ENCODE results near the gene CDH13.
A peak's percentile ranks its signal among the peaks of the same experiment; 100 is the strongest.

CDH13 gene

DNA sequence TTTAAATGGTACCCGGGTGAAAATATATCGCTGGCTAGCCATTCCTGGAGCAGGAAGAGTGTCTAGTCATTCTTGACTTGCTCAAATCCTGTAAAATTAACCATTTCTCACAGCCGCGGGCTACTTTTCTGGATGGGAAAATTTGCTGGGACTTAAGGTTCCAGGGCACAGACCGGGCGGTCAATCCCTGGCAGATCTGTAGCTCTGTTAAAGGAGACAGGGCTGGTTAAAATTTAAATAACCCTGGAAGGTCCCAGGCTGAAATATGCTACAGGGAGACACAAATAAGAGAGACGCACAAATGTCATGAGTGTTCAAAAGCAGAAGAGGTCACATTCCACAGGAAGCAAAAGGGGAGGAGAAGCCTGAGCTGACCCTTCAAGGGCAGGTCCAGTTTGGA, 951.4 kb downstream of the CDH13 start:
- no peak for DNase-seq (ENCODE audit: low spot score)

DNA sequence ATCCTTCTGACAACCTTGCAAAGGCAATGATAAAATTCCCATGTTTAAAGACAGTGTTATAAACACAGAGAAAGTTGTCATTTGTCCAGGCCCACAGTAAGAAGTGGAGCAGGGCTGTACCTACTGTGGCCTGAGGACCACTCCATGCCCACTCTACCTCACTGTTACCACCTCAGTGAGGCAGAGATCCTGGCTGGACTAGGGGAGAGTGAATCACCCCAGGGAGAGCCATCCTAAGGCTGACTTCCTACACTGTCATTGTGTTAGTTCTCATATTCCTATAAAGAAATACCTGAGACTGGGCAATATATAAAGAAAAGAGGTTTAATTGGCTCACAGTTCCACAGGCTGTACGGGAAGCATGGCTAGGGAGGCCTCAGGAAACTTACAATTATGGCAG, 952.3 kb downstream of the CDH13 start:
- DNase-seq (ENCODE audit: low spot score) = no peak

DNA sequence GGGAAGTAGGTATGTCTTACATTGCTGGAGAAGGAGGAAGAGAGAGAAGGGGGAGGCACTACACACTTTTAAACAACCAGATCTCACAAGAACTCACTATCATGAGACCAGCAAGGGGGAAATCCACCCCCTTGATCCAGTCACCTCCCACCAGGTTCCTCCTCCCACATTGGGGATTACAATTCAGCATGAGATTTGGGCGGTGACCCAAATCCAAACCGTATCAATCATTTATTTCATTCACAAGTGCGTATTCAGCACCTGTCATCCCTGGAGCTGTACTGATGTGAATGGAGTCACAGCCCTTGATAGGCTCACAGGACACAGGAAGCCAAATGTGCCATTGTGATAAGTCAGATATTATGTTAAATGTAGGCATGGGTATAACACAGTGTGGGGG, 952.7 kb downstream of the CDH13 start:
- no peak for DNase-seq (ENCODE audit: low spot score)

DNA sequence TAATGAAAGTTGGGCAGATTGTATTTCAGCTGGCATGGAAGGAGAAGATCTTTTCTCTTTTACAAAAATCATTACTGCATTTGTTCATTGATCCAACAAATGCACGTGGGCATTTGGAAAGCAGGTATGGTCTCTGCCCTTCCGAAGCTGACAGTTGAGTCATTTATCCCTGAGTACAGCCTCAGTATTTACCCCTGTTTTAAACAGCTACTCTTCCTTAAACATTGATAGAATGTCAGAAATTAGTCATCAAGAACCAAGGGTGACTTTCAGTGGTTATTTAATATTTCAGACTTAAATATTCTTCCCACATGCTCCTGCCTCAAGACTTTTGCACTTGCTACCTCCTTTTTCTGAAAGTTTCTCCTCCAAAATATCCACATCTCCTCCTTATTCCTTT, 954.3 kb downstream of the CDH13 start:
- DNase-seq (ENCODE audit: low spot score) = no peak

DNA sequence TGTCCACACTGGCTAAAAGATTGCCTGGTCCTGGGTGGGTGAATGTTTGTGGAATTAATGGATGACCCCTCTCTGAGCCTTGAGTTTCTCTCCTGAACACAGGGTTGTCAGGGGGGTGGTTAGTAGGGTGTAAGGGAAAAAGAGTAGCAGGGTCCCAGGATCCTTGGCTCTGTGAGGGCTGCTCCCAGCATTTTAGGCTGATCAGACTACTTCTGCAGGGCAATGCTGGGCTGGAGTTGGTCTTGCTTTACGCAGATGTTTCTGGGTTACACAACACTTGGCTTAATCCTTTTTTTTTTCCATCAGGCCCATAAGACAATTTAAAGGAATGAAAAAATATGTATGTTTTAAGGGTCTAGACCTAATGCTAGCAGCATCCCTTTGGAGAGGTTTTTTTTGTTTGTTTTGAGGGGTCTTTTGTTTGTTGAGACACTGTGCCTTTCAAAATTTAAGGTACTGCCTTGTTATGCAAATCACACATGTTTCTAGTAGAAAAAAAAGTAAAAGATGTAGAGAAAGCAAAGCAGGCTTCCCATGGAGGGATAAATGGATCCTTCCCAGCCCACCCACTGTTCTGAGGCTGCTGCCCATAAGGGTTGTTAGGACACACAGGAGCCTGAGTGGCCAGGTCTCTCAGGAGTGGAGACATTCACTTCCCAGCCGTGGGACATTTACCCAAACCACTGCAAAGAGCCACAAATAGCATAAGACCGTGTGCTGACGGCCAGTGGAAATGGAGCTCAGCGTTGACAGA, 955.4 kb downstream of the CDH13 start:
- DNase-seq (ENCODE audit: low spot score) = no peak

DNA sequence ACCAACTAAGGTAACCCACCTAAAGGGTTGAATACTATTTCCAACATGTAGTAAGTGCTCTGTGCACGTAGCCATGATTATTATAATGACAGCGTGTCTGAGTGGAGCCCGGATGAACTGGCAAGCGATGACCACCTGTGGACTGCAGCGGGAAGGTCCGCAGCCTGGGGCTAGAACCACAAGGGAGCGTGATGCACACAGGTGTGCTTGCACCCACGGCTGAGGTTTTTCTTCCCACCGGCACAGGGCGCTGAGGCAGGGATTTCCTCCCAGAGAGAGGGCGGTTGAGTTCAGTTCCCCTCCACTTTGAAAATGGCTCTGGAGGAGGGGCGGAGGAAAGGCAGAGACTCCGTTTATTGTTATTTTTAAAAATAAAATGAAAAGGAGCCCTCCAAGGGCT, 959.3 kb downstream of the CDH13 start:
- no peak for DNase-seq (ENCODE audit: low spot score)

DNA sequence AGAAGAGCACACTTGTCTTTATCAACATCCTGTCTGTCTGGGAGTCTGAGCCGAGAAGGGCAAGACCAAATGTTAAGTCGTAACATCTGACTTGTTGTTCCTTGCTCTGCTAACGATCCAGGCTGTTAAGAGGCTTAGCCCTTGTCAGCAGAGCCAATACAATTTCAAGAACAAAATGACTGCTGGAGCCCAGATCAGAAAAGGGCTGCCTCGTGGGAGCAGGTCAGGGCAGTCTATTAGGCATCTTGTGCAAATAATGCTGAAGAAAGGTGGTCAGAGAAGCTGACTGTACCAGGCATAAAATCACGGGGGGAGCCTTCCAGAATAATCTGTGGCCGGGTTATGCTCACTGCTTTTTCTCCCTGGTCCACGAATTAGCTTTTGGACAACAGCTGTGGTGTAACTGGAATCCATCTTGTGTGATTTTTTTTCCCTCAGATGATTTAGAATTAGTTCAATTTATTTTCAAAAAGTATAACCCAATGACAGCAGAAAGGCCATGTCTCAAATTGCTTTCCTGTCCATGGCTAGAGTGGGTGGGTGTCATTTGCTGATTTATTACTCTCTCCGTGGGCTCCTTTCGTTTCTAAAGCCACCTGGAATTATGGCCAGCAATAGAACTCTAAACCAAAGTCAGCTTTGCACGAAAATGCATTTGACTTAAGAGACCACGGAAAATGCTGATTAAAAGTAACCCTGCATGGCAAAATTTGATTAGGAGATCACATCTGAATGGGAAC, 959.9 kb downstream of the CDH13 start:
- DNase-seq (ENCODE audit: low spot score) = no peak

DNA sequence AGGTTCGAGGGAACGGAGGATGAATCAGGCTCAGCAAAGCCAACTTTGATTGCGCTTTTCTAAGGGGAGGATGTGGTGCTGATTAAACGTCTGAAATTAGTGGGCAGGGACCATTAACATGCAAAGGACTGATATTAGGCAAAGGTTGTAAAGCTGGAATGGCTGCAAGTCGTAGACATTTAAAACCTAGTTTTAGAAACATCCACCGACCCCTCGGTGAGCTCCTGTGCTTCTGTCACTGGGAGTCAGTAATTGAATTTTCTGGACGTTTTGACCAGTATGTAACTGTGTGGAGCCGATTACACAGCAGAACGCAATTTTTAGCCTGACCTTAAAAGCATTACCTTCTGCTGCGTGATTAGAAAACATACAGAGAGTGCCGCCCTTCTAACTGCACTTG, 960.4 kb downstream of the CDH13 start:
- DNase-seq (ENCODE audit: low spot score) = no peak

DNA sequence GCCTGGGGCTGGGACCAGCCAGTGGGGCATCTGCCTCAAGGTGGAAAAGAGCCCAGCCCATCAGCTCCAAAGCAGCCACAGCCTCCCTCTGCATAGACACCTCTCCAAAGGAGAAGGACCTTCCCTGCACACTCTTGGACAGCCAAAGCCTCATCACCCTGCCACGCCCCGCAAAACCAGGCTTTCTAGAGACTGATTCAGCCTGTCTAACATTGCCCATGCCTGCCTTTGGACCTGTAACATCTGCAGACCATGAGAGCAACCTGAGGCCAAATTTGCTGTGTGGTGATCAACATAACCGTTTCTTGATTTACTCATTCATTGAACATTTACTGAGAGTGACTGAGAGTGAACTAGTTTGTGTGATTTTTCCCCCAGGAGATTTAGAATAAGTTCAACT, 961.3 kb downstream of the CDH13 start:
- DNase-seq (ENCODE audit: low spot score) = no peak

DNA sequence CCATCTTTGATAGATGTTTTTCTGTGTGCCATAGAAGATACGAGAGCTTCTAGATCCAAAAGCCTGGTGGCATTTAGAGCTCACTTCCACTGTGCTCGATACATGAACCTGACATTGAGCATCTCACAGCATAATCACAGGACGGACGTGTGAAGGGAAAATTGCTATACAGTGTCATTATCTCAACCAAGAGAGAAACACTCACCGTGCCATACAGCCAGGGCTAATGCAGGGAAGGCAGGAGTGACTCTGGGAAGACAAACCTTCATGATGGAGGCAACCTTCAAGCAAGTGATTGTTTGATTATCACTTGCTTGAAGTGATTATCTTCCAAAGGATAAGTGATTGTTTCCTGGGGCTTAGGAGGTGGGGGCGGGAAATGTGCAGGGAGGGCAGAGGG, 962.8 kb downstream of the CDH13 start:
- no peak for DNase-seq (ENCODE audit: low spot score)

DNA sequence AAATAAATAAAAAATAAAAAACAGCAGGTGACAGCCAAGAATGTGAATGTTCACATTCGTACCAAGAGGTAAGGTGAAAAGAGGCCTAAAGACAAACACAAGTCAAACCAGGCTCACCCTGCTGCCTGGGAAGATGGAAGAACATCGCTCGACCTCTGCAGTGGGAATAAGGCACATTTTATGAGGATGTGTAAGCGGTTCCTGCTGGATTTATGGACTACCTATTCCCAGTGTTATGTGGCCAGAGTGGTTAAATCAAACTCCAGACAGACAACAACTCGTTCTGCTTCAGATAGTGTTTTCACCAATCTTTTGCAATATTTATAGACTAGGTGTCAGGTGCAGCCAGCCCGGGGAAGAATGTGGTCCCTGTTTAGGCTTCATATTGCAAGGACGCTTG, 966.0 kb downstream of the CDH13 start:
- no peak for DNase-seq (ENCODE audit: low spot score)

DNA sequence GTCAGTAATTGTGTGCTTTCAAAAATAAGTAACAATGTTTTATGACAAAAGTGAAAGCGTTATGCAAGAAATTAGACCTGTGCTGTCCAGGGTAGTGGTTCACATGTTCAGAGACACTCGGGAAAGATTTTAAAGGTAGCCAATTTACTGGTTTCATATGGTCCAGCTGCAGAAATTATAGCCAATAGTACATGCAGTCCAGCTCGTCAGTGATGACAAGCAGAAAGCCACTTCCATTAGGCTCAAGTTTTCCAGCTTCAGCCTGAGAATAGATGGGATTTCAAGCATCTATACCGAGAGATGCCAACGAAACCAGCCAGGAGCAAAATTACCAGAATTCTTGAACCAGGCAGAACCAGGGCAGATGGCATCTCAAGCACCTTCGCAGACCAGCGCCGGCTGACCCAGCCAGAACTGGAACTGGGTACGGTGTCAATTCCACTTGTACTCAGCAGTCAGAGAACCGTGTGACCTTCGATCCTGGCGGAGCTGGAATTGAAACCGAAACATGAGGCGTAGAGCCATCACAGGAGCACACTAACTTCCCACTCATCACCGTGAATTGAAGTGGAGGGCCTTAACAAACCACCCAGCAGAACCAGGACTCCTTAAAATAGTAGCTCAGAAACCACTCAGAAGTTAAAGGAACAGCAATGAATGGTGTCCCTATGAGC, 973.2 kb downstream of the CDH13 start:
- no peak for DNase-seq (ENCODE audit: low spot score)

DNA sequence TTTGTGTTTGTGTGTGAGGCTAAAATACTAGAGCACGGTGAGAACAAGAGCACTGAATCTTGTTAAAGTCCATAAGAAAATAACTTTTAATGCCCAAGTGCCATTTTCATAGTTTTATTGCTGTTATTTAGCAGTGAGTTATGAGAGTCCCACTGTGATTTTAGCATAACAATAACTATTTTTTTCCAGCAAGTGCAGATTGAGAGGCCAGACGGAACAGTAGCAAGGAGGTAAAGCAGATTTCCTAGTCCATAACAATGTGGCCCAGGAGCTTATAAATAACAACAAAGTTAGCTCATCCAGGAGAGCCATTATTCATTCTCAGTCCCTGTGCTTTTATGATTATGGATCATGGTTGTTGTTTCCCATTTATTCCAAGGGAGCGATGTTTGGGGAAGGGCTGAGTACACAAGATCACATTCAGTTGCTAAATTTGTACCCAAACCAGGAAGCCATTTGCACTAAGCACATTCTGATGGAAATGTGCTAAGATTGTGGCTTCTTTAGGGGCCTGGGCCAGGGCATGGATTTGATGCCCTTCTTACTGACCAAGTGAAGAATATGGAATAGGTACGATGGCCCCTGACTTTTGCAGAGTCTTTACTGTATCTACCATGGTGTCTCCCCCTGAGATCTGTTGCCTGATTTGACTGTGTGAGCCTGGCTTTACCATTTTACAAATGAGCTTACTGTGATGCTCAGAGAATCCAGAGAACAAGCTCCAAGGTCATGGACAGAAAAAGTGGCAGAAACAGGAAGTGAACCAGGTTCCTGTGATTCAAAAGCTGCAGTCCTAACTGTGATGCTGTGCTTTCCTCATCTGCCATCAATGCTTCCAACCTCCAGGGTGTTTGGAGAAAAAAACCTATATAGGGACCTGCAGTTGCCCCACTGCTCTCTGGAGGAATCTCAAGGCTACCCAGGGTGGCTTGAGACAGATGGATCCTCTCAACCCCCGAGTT, 976.3 kb downstream of the CDH13 start:
- no peak for DNase-seq (ENCODE audit: low spot score)

DNA sequence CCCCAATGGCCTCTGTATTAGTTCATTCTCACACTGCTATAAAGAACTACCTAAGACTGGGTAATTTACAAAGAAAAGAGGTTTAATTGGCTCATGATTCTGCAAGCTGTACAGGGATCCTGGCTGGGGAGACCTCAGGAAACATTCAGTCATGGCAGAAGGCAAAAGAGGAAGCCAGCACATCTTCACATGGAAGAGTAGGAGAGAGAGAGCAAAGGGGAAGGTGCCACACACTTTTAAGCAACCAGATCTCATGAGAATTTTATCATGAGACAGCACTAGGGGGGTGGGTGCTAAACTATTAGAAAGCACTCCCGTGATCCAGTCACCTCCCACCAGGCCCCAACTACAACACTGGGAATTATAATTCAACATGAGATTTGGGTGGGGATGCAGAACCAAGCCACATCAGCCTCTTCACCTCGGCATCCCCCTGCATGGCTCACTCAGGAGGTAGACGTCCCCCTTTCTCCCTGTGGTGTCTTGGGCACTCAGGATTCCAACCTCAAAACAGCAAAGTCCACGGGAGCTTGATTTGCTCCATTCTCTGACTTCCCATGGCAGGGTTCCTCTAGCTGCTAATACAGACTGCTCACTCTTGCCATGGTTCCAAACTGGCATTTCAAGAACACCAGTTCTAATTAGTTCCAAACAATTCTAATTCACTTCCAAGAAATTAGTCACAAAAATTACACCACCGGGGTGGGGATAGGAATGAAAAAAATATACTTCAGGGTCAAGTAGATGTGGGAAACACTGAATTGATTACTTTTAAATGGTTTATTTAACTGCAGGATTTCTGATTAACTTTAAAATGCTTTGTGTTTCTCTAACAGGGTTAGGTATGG, 977.2 kb downstream of the CDH13 start:
- DNase-seq (ENCODE audit: low spot score) = no peak

DNA sequence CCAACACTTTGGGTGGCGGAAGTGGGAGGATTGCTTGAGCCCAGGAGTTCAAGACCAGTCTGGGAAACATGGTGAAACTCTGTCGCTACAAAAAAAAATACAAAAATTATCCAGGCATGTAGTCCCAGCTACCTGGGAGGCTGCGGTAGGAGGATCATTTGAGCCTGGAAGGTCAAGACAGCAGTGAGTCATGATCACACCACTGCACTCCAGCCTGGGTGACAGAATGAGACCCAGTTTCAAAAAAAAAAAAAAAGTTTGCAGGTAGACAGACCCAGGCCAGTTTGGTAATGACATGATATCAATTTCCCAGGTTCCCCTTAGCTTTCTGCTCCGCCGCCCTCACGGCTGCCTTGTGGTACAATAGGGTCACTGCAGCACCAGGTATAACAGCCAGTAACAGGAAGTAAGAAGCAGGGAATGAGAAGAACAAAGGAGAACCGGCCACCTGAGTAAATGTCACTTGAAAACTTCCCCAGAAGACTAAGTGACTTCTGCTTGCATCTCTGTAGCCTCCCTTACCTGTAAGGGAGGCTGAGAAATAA, 979.8 kb downstream of the CDH13 start:
- DNase-seq (ENCODE audit: low spot score) = no peak

DNA sequence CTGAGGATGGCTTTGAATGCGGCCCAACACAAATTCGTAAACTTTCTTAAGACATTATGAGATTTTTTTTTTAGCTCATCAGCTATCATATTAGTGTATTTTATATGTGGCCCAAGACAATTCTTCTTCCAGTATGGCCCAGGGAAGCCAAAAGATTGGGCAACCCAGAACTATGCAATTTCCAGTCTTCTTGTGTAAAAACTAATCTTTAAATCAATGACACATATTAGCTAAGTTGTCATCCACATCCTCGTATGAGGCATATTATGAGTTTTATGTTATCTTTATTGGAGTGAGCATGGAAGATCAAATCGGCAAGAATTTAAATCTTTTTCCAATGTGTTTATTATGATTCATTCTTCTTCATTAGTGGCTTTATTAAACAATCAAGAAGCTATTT, 982.4 kb downstream of the CDH13 start:
- no peak for DNase-seq (ENCODE audit: low spot score)

DNA sequence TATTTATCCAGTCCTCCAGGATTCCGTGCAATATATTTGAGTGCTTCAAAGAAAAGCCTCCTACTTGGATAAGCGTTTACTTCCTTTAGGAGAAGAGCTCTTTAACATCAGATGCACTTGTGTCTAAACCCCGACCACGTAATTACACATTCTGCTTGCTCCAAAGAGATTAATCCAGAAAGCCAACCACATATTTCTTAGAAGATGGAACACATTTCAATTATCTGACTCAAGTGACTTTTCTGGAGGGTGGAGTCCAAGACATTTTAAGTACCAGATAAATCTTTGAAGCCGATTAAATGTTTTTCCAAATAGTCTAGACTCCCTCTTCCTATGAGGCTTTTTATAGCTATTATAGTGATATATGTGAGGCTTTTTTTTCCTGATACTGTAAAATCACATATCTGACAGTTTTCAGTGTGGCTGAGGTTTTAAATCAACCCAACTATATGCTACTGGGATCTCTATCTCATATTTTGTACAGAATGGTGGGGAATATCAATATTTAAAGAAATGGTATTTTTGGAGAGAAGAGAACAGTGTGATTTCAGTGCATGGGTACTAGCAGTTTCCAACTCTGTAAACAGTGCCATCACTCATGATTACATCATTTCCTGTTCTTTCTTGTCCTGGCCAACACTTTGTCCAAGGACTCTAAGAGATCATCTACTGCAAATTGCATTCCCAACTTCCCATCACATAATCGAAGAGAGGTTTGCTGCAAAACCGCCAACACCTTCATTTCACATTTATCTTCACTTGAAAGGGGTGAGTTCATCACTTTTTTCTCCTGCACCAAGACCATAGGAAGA, 988.6 kb downstream of the CDH13 start:
- DNase-seq (ENCODE audit: low spot score) = peak; percentile 8

DNA sequence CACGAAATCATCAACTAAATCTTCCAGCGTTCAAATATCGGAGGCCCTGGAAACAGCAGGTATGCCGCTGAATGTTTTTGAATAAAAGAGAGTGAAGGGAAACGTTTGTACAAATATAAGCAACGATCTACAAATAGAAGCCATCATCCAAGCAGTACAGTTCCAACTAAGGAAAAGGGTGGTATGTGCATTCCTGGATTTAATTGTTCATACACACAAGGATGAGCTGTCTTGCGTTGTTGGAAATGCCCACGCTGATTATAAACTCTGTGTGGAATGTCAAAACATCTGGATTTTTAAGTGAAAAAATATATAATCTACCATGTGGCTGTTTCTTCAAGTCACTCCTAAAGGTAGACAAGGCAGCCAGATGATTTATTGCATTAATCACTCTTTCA, 989.2 kb downstream of the CDH13 start:
- DNase-seq (ENCODE audit: low spot score) = no peak

DNA sequence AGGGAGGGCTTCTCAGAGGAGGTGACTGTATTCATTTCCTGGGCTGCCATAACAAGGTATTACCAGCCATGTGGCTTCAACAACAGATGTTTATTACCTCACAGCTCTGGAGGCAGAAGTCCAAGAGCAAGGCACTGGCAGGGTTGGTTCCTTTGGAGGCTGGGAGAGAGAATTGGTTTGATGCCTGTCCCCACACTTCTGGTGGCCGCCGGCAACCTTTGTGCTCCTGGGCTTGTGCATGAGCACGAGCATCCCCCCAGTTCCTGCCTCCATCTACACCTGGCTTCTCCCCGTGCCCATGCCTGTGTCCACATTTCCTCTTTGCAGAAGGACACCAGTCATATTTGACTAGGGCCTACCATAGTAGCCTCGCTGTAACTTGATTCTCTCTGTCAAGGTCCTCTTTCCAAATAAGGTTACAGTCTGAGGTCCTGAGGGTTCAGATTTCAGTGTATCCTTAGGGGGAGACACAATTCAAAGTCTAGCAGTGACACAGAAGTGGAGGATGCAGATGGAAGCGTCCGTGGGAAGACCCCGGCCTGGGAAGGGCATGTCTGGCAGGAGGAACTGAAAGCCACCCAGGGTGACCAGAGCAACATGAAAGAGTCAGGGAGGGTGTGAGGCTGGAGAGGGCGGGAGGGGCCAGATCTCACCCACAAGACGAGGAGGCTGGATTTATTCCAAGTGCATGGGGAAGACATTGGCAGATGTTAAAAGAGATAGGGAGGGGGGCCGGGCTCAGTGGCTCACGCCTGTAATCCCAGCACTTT, 992.8 kb downstream of the CDH13 start:
- no peak for DNase-seq (ENCODE audit: low spot score)
